CD4-positive, alpha-beta T cell treated with Interleukin-10 for 1 hour (primary cell): ENCODE measurements around the gene OR52E8.

Source experiments
- DNase-seq: peaks from one replicate; pipeline ENCODE4 v3.0.0-alpha.2; 2020

Gene OR52E8

GRCh38 chr11:5857590-5857989 is at the start of gene OR52E8:
Gene OR52E8 (minus strand): TSS chr11:5857690. CDS start chr11:5857690, 0 bp downstream.
- DNase-seq: no peak

GRCh38 chr11:5899534-5899933 is 42.0 kb upstream of the OR52E8 start:
- no peak for DNase-seq

- no peak for DNase-seq
These were observed 35.4 kb upstream of the OR52E8 start, which contains the start of gene OR52E5 for GRCh38 chr11:5892908-5893307. Gene OR52E5 (plus strand): TSS chr11:5893208. CDS start chr11:5900777, 7,569 bp downstream.

GRCh38 chr11:5891216-5891800 is 33.8 kb upstream of the OR52E8 start:
- no peak for DNase-seq

- no peak for DNase-seq
These were observed 30.2 kb upstream of the OR52E8 start for GRCh38 chr11:5887661-5888060.

GRCh38 chr11:5887172-5887571 is 29.7 kb upstream of the OR52E8 start:
- DNase-seq: no peak

- DNase-seq: no peak
These were observed 24.3 kb upstream of the OR52E8 start for GRCh38 chr11:5881756-5882155.

GRCh38 chr11:5880329-5880728 is 22.8 kb upstream of the OR52E8 start, which contains the start of gene OR52E4:
Gene OR52E4 (plus strand): TSS chr11:5880629. CDS start chr11:5884293, 3,664 bp downstream.
- DNase-seq: no peak

GRCh38 chr11:5878564-5878963 is 21.1 kb upstream of the OR52E8 start:
- DNase-seq: no peak

GRCh38 chr11:5865826-5866225 is 8.3 kb upstream of the OR52E8 start:
- DNase-seq: no peak

GRCh38 chr11:5851002-5851401 is 6.5 kb downstream of the OR52E8 start:
- no peak for DNase-seq

- no peak for DNase-seq
These were observed 9.8 kb downstream of the OR52E8 start for GRCh38 chr11:5847711-5848110.

GRCh38 chr11:5846701-5847100 is 10.8 kb downstream of the OR52E8 start:
- no peak for DNase-seq

- no peak for DNase-seq
These were observed 15.7 kb downstream of the OR52E8 start, which contains the start of gene OR52E6 for GRCh38 chr11:5841797-5842196. Gene OR52E6 (minus strand): TSS chr11:5841897. CDS start chr11:5841897, 0 bp downstream.

GRCh38 chr11:5837695-5838094 is 19.8 kb downstream of the OR52E8 start:
- DNase-seq: no peak

GRCh38 chr11:5833446-5833845 is 24.0 kb downstream of the OR52E8 start:
- DNase-seq: no peak

- no peak for DNase-seq
These were observed 26.2 kb downstream of the OR52E8 start for GRCh38 chr11:5831196-5831829.

GRCh38 chr11:5818245-5818886 is 39.1 kb downstream of the OR52E8 start:
- DNase-seq: peak; percentile 11

- DNase-seq: no peak
These were observed 42.0 kb downstream of the OR52E8 start for GRCh38 chr11:5815534-5815933.

GRCh38 chr11:5809905-5810795 is 47.3 kb downstream of the OR52E8 start:
- DNase-seq: no peak

- peak; percentile 9 for DNase-seq
These were observed 48.4 kb downstream of the OR52E8 start for GRCh38 chr11:5809122-5809519.

- peak; percentile 77 for DNase-seq
These were observed 48.9 kb downstream of the OR52E8 start, which contains the start of gene OR52N2 for GRCh38 chr11:5808500-5809121. Gene OR52N2 (plus strand): TSS chr11:5808924. CDS start chr11:5820336, 11,412 bp downstream.
